Endothelial cell of umbilical vein (primary cell): Measurements from ENCODE around the gene KIF27. TPM values are rescaled to one million over a fixed set of nuclear protein-coding genes. Genes with fewer than 3 reads are reported as not detected.
A peak's percentile ranks its signal among the peaks of the same experiment; 100 is the strongest.
"Not testable (repeated sequence)": the region's sequence is repeated elsewhere in the genome, so short reads cannot be mapped to it uniquely, and the experiment has no call there.

Experiments used
- BruUV-seq: library from RNA; stranded (reverse); fragments of 400-500 nt; replicated peaks from 2 replicates; lab custom pipeline; 2021; lab: Mats Ljungman, UMichigan
- CTCF ChIA-PET: fragments of 300-600, 350-600 bp; sonication (Branson Sonifier 250); formaldehyde crosslinking; loops from one replicate; lab custom pipeline; 2021; ENCODE audit warnings: antibody characterized with exemption, inconsistent platforms; lab: Charles Lee
- POLR2A ChIA-PET: fragments of 300-600, 350-600 bp; sonication (Branson Sonifier 250); formaldehyde crosslinking; loops from one replicate; lab custom pipeline; 2021; ENCODE audit warnings: antibody characterized with exemption, inconsistent platforms; lab: Charles Lee
- DNase-seq: peaks from one replicate; pipeline ENCODE4 v3.0.0-alpha.2; 2011; ENCODE audit warnings: low read depth, low spot score
- FAIRE-seq: peaks from 2 replicates; lab custom pipeline; 2011; peaks lifted over from hg19 to GRCh38; lab: Jason Lieb, UNC
- H2AFZ ChIP-seq: 2 replicates; pipeline ENCODE4 v1.6.0; 2012; ENCODE audit warnings: low read depth, low read length, control low read depth, inconsistent platforms
- H3K27ac ChIP-seq: 2 replicates; pipeline ENCODE4 v1.5.1; 2011; ENCODE audit warnings: low read depth, mild to moderate bottlenecking, control low read depth, low read length, moderate library complexity; ENCODE audit not compliant: insufficient read depth
- H3K27me3 ChIP-seq, 2 experiments: 2 replicates each; pipeline versions ENCODE4 v1.6.0 to v1.6.1; 2011; ENCODE audit warnings: low read length in 2 of 2, mixed read lengths in 1 of 2; ENCODE audit not compliant: control insufficient read depth in 2 of 2, insufficient read depth in 2 of 2
- H3K36me3 ChIP-seq, 2 experiments: 2 replicates in 1 of 2; 3 replicates in 1 of 2; pipeline ENCODE4 v1.5.1; 2011; ENCODE audit warnings: low read length in 2 of 2, mild to moderate bottlenecking in 1 of 2, moderate library complexity in 1 of 2; ENCODE audit not compliant: control insufficient read depth in 2 of 2, insufficient read depth in 2 of 2; ENCODE audit errors: extremely low read depth in 1 of 2
- H3K4me1 ChIP-seq: 3 replicates; pipeline ENCODE4 v1.5.1; 2011; ENCODE audit warnings: mild to moderate bottlenecking, low read length; ENCODE audit not compliant: control insufficient read depth, insufficient read depth; ENCODE audit errors: extremely low read depth
- H3K4me2 ChIP-seq: 2 replicates; pipeline ENCODE4 v1.6.1; 2011; ENCODE audit warnings: low read length, control low read depth, mixed read lengths; ENCODE audit not compliant: insufficient read depth
- H3K4me3 ChIP-seq, 3 experiments: fragments of 200-600 bp in 1 of 3; sonication (generic), shearing (Covaris generic) in 1 of 3; replicated peaks in 1 of 3; 2 replicates each; pipeline ENCODE4 v1.5.1; 2011 to 2016; ENCODE audit warnings: control low read depth in 3 of 3, low read length in 3 of 3, mild to moderate bottlenecking in 2 of 3, inconsistent platforms in 1 of 3, low read depth in 1 of 3, moderate library complexity in 1 of 3; ENCODE audit not compliant: insufficient read depth in 1 of 3
- H3K79me2 ChIP-seq: 2 replicates; pipeline ENCODE4 v1.6.0; 2012; ENCODE audit warnings: low read length, inconsistent platforms; ENCODE audit not compliant: control insufficient read depth, insufficient read depth
- H3K9ac ChIP-seq: replicated peaks from 2 replicates; pipeline ENCODE3; 2011; ENCODE audit warnings: low read length, control low read depth; ENCODE audit not compliant: insufficient read depth; ENCODE audit errors: extremely low read depth
- H3K9me1 ChIP-seq: replicated peaks from 3 replicates; pipeline ENCODE4 v1.6.0; 2011; ENCODE audit warnings: mild to moderate bottlenecking, low read length; ENCODE audit not compliant: control insufficient read depth, insufficient read depth; ENCODE audit errors: extremely low read depth
- H3K9me3 ChIP-seq: replicated peaks from 2 replicates; pipeline ENCODE4 v1.5.1; 2012; ENCODE audit warnings: low read length, inconsistent platforms; ENCODE audit not compliant: control insufficient read depth, insufficient read depth
- H4K20me1 ChIP-seq: replicated peaks from 2 replicates; pipeline ENCODE3; 2011; ENCODE audit warnings: mild to moderate bottlenecking, low read length; ENCODE audit not compliant: control insufficient read depth, insufficient read depth; ENCODE audit errors: extremely low read depth
- EZH2 ChIP-seq: IDR thresholded peaks from 2 replicates; pipeline ENCODE4 v1.6.1; 2012; ENCODE audit warnings: borderline replicate concordance, low read depth, mild to moderate bottlenecking, moderate library complexity, low read length, inconsistent platforms; ENCODE audit not compliant: severe bottlenecking
- FOS ChIP-seq: IDR thresholded peaks from 2 replicates; pipeline ENCODE4 v1.6.1; 2011; ENCODE audit warnings: mild to moderate bottlenecking, low read length, moderate library complexity, borderline replicate concordance; ENCODE audit not compliant: insufficient read depth
- JUN ChIP-seq: IDR thresholded peaks from 2 replicates; pipeline ENCODE4 v1.6.1; 2011; ENCODE audit warnings: borderline replicate concordance, low read depth; ENCODE audit not compliant: insufficient read length, insufficient read depth
- MYC ChIP-seq: IDR thresholded peaks from one replicate; pipeline ENCODE4 v1.6.1; 2011; ENCODE audit warnings: mild to moderate bottlenecking, low read depth, low read length
- POLR2A ChIP-seq: IDR thresholded peaks from 2 replicates; pipeline ENCODE4 v1.6.1; 2012; ENCODE audit warnings: low read depth, mild to moderate bottlenecking, control low read depth, low read length
- POLR2AphosphoS5 ChIP-seq: IDR thresholded peaks from 2 replicates; pipeline ENCODE4 v1.6.1; 2012; ENCODE audit warnings: low read depth, mild to moderate bottlenecking, control low read depth, low read length, moderate library complexity; ENCODE audit not compliant: insufficient read depth
- dilution Hi-C: fragments of 300-500 bp; cut with MboI; formaldehyde crosslinking; loops from one replicate; pipeline ENCODE4 v1.15.0; 2019; ENCODE audit warnings: low sequenced_read_pairs; ENCODE audit not compliant: extremely low pct_ligation_motif_present
- intact Hi-C: fragments of 100-400 bp; cut with micrococcal nuclease; formaldehyde crosslinking; loops from one replicate; pipeline ENCODE4 v1.10.0; 2022
- polyA plus RNA-seq, 4 experiments: library from polyadenylated mRNA; depleted of rRNA in 3 of 4; stranded (reverse) in 3 of 4; unstranded in 1 of 4; fragments of >200 nt; gene quantifications; 2 replicates each; pipeline versions ENCODE4 v1.2.1 to v1.2.3, GENCODE V29; 2011 to 2012; ENCODE audit warnings: missing spikeins in 1 of 4
- total RNA-seq: library from RNA; stranded (reverse); gene quantifications from 2 replicates; pipeline ENCODE4 v1.2.3, GENCODE V29; 2021
- TF ChIP-seq, protein P1 (sequence below): IDR thresholded peaks from 2 replicates; pipeline ENCODE4 v1.6.1; 2011; ENCODE audit not compliant: insufficient read depth, insufficient read length
- TF ChIP-seq, protein P2 (sequence below), 2 donors: IDR thresholded peaks; 1 replicate in 1 of 2; 2 replicates in 1 of 2; pipeline ENCODE4 v1.5.1; 2011; ENCODE audit warnings: low read length in 2 of 2, mild to moderate bottlenecking in 2 of 2, moderate library complexity in 2 of 2, control low read depth in 1 of 2, inconsistent platforms in 1 of 2, low read depth in 1 of 2; ENCODE audit not compliant: insufficient read depth in 1 of 2; ENCODE audit errors: extremely low read depth in 1 of 2

Gene KIF27
- total and polyA plus RNA-seq, 2 donors (not counting 3 experiments of a cell fraction or from before 2014, with no cell fraction given) = 0.28 to 3.2 TPM

DNA sequence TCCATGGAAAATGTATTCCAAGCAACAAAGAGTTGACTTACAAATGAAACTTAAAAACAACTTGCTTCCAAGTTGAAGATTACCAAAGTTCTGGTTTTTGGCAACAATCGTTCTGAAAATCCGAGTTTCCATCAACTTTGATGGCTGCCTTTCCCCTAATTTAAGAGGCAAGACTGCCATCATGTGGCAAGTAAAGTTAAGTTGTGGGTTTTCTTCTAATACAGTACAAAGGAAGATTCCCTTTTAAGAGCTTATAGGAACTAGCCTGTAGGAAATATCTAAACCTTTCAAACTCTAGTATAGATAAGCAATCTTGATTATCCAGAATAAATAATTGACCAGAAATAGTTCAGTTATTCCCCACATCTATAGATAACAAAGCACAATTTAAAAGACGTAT, 9.0 kb downstream of the KIF27 start:
- H4K20me1 ChIP-seq, H3K9ac ChIP-seq, H3K4me2 ChIP-seq, H2AFZ ChIP-seq, H3K36me3 ChIP-seq, H3K27me3 ChIP-seq, DNase-seq, H3K4me1 ChIP-seq, H3K4me3 ChIP-seq, H3K27ac ChIP-seq, BruUV-seq, H3K79me2 ChIP-seq, H3K9me1 ChIP-seq, POLR2A ChIA-PET, H3K9me3 ChIP-seq, dilution Hi-C loops: not testable (repeated sequence)
- CTCF ChIA-PET = interaction anchor here (0.6 to 5.7 kb wide), 9 partner anchors 8 to 712 kb away, joined by 3 to 101 read pairs (median 5); partner anchors contain the start of gene KIF27
- FAIRE-seq = peak; percentile 86
- intact Hi-C loops = loop anchor here (2.0 to 10.0 kb wide), 2 partner anchors 291 to 697 kb away; no protein-coding TSS in a partner anchor

DNA sequence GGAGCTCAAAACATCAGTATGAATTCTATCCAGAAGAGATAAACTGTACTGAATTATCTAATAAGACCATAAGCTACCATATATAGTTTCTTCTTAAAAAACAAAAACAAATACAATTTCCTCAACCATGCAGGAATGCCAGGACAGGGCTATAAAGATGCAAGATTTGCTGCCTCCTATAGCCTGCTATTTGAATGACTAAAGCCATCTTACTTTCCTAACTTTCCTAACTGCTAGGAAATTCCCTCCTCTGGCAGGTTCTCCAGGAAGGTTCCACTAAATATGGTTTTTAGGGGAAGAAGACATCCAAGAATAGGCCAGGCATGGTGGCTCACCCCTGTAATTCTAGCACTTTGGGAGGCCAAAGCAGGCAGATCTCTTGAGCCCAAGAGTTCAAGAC, 15.1 kb downstream of the KIF27 start:
- no peak overlapping the region for H3K4me3 ChIP-seq
- H3K79me2 ChIP-seq = no peaks in the 10 kb centered on the region
- ChIA-PET CTCF (interaction anchor here (0.7 kb wide), 1 partner anchor 286 kb away, joined by 3 read pairs; no protein-coding TSS in a partner anchor), POLR2A (no interaction called here)
- no peaks in the 10 kb centered on the region for H3K36me3 ChIP-seq
- dilution Hi-C loops = no loop called here
- intact Hi-C loops = no loop called here
- no peak for DNase-seq
- H3K9me3 ChIP-seq = no peaks in the 10 kb centered on the region
- no peaks in the 10 kb centered on the region for H3K9me1 ChIP-seq
- no peaks in the 10 kb centered on the region for H3K27me3 ChIP-seq
- no peak overlapping the region for H2AFZ ChIP-seq
- no peak for FAIRE-seq
- no TSS peak for BruUV-seq
- H3K27ac ChIP-seq = no peak overlapping the region
- TF ChIP-seq, protein P1, sequence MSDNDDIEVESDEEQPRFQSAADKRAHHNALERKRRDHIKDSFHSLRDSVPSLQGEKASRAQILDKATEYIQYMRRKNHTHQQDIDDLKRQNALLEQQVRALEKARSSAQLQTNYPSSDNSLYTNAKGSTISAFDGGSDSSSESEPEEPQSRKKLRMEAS = no peak
- TF ChIP-seq POLR2A (no peak), MYC (no peak), POLR2AphosphoS5 (no peak), FOS (no peak), JUN (no peak), EZH2 (no peak)
- TF ChIP-seq, protein P2, sequence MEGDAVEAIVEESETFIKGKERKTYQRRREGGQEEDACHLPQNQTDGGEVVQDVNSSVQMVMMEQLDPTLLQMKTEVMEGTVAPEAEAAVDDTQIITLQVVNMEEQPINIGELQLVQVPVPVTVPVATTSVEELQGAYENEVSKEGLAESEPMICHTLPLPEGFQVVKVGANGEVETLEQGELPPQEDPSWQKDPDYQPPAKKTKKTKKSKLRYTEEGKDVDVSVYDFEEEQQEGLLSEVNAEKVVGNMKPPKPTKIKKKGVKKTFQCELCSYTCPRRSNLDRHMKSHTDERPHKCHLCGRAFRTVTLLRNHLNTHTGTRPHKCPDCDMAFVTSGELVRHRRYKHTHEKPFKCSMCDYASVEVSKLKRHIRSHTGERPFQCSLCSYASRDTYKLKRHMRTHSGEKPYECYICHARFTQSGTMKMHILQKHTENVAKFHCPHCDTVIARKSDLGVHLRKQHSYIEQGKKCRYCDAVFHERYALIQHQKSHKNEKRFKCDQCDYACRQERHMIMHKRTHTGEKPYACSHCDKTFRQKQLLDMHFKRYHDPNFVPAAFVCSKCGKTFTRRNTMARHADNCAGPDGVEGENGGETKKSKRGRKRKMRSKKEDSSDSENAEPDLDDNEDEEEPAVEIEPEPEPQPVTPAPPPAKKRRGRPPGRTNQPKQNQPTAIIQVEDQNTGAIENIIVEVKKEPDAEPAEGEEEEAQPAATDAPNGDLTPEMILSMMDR (IDR thresholded peaks at IDR 0.05; ENCODE audit: extremely low read depth in 1 of 2, insufficient read depth in 1 of 2, low read depth in 1 of 2, low read length in 2 of 2) = no peak
- H3K4me1 ChIP-seq = no peaks in the 10 kb centered on the region
- H3K4me2 ChIP-seq = no peak overlapping the region
- no peaks in the 10 kb centered on the region for H4K20me1 ChIP-seq
- H3K9ac ChIP-seq = no peak overlapping the region

DNA sequence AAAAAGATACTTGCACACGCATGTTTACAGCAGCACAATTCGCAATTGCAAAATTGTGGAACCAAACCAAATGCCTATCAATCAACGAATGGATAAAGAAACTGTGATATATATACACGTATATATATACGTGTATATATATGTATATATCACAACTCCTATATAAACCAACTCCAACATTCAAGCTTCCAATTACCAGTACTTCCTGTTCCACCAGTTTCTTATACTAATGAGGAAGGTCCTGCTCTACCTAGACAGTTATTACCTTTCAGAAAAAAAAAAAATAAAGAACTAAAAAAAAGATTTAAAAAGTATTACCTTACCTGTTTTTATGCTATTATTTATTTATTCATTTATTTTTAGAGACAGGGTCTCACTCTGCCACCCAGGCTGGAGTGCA, 20.6 kb downstream of the KIF27 start:
- H3K4me1 ChIP-seq, POLR2A ChIA-PET, H4K20me1 ChIP-seq, FAIRE-seq, dilution Hi-C loops, CTCF ChIA-PET, H3K79me2 ChIP-seq, H3K9me3 ChIP-seq, DNase-seq, intact Hi-C loops, H3K9me1 ChIP-seq, BruUV-seq, H3K4me2 ChIP-seq, H3K27ac ChIP-seq, H3K4me3 ChIP-seq, H3K36me3 ChIP-seq, H2AFZ ChIP-seq, H3K9ac ChIP-seq, H3K27me3 ChIP-seq: not testable (repeated sequence)
